ENCODE measurements around the gene C21orf91. TPM values are rescaled to one million over a fixed set of nuclear protein-coding genes. Genes with fewer than 3 reads are reported as not detected.

Gene C21orf91
- polyA plus RNA-seq, 2 of the 4 experiments (the other 2 are of a cell fraction) = 1.9 to 5.5 TPM

GRCh38 chr21:17829472-17829871, 10.3 kb upstream of the C21orf91 start (continued):
- TF ChIP-seq E2F6 (IDR thresholded peaks at IDR 0.05; ENCODE audit: borderline replicate concordance, low read depth) (no peak), RFX5 (IDR thresholded peaks at IDR 0.05) (no peak), CBX2 (IDR thresholded peaks at IDR 0.05; ENCODE audit: borderline replicate concordance, low read depth) (no peak), TP53 (CRISPR knock-in tag; IDR thresholded peaks at IDR 0.05) (no peak)

- ChIA-PET CTCF (no interaction called here), POLR2A (no interaction called here)
- WGBS (ENCODE audit: missing lambda C conversion rate) = 19% methylated on average over 3 of the region's 3 CpGs
- FAIRE-seq (no peak), DNase-seq (ENCODE audit: low read depth in 1 of 2, low spot score in 1 of 2) (no peak), ATAC-seq (no peak)
- no peaks in the 10 kb centered on the region for H3K4me1 ChIP-seq
- no peak overlapping the region for H3K4me3 ChIP-seq
- H3K4me2 ChIP-seq = no peak overlapping the region
- H3K9me3 ChIP-seq = no peaks in the 10 kb centered on the region
- no peak overlapping the region for H3K27ac ChIP-seq
- TF ChIP-seq USF2 (IDR thresholded peaks at IDR 0.05) = no peak
- TF ChIP-seq ZSCAN20 (CRISPR knock-in tag; IDR thresholded peaks at IDR 0.05) = no peak
Observed at GRCh38 chr21:17828223-17828622, 9.1 kb upstream of the C21orf91 start.

GRCh38 chr21:17823846-17824245, 4.7 kb upstream of the C21orf91 start:
- Histone ChIP-seq H3K9me3 (no peaks in the 10 kb centered on the region), H3K4me1 (no peaks in the 10 kb centered on the region), H3K4me2 (no peak overlapping the region), H3K4me3 (no peak overlapping the region), H3K27ac (no peak overlapping the region)
- ChIA-PET POLR2A (no interaction called here), CTCF (no interaction called here)
- TF ChIP-seq ATOH8 (CRISPR knock-in tag; IDR thresholded peaks at IDR 0.05; ENCODE audit: low read depth) (no peak), REST (IDR thresholded peaks at IDR 0.05) (no peak)
- FAIRE-seq (no peak), ATAC-seq (no peak), DNase-seq (ENCODE audit: low read depth in 1 of 2, low spot score in 1 of 2) (no peak)
- WGBS (ENCODE audit: missing lambda C conversion rate) = 5% methylated on average over 6 of the region's 6 CpGs

- FAIRE-seq = no peak
- no peaks in the 10 kb centered on the region for H3K9me3 ChIP-seq
- no peak overlapping the region for H3K4me2 ChIP-seq
- no peak for DNase-seq (ENCODE audit: low read depth in 1 of 2, low spot score in 1 of 2)
- ChIA-PET CTCF (no interaction called here), POLR2A (no interaction called here)
- no peak for ATAC-seq
- H3K27ac ChIP-seq = no peak overlapping the region
- H3K4me1 ChIP-seq = 0 out of 3 replicates have a peak, but pooled peaks cover 3% of the 10 kb centered on the region
- 50% methylated on average over 3 of the region's 3 CpGs for WGBS (ENCODE audit: missing lambda C conversion rate)
- no peak for TF ChIP-seq CHD4 (IDR thresholded peaks at IDR 0.05; ENCODE audit: borderline replicate concordance)
- TF ChIP-seq POLR2A (IDR thresholded peaks at IDR 0.05; ENCODE audit: low read length) = no peak
- no peak for TF ChIP-seq HES2 (IDR thresholded peaks at IDR 0.05)
- TF ChIP-seq MAZ (IDR thresholded peaks at IDR 0.05; ENCODE audit: borderline replicate concordance, low read depth, low read length) = no peak
- TF ChIP-seq JUNB (IDR thresholded peaks at IDR 0.05) = no peak
- no peak for TF ChIP-seq HOXB13 (CRISPR knock-in tag; IDR thresholded peaks at IDR 0.05; ENCODE audit: low read depth)
- TF ChIP-seq PHF8 (IDR thresholded peaks at IDR 0.05; ENCODE audit: borderline replicate concordance, low read depth) = no peak
- no peak for TF ChIP-seq MAFK (IDR thresholded peaks at IDR 0.05; ENCODE audit: partially characterized antibody)
- no peak for TF ChIP-seq KDM1A (IDR thresholded peaks at IDR 0.05; ENCODE audit: low read depth)
- TF ChIP-seq E2F6 (IDR thresholded peaks at IDR 0.05; ENCODE audit: borderline replicate concordance, low read depth) = no peak
- no peak for TF ChIP-seq HOXA7 (CRISPR knock-in tag; IDR thresholded peaks at IDR 0.05)
- no peak for TF ChIP-seq ZFP36 (IDR thresholded peaks at IDR 0.05; ENCODE audit: borderline replicate concordance, partially characterized antibody)
- TF ChIP-seq GATA3 (IDR thresholded peaks at IDR 0.05; ENCODE audit: borderline replicate concordance) = no peak
- TF ChIP-seq SMC3 (IDR thresholded peaks at IDR 0.05) = no peak
- no peak for TF ChIP-seq HDAC2 (IDR thresholded peaks at IDR 0.05)
- no peak for TF ChIP-seq ZNF302 (CRISPR knock-in tag; IDR thresholded peaks at IDR 0.05)
- TF ChIP-seq ATOH8 (CRISPR knock-in tag; IDR thresholded peaks at IDR 0.05; ENCODE audit: low read depth) = no peak
- no peak for TF ChIP-seq JUN (IDR thresholded peaks at IDR 0.05)
- no peak for TF ChIP-seq ZC3H11A (IDR thresholded peaks at IDR 0.05)
- no peak for TF ChIP-seq RAD21 (conservative IDR thresholded peaks at IDR 0.05 in 1 of 2, IDR thresholded peaks at IDR 0.05 in 1 of 2)
- no peak overlapping the region for H3K4me3 ChIP-seq
Observed at GRCh38 chr21:17821121-17821520, 2.0 kb upstream of the C21orf91 start.

Data from A549 (cell line).